HG03280 (cell line): Measurements from ENCODE around the gene TENM3.

Experiments used
- ATAC-seq: cut with Tn5 transposase; IDR thresholded peaks from one replicate; pipeline ENCODE4 v1.9.1; 2021; ENCODE audit warnings: mild to moderate bottlenecking, moderate library complexity; ENCODE audit not compliant: unreplicated experiment

The TENM3 gene

GRCh38 chr4:182705389-182705788 lies 462.2 kb downstream of the TENM3 start:
- ATAC-seq = no peak

DNA sequence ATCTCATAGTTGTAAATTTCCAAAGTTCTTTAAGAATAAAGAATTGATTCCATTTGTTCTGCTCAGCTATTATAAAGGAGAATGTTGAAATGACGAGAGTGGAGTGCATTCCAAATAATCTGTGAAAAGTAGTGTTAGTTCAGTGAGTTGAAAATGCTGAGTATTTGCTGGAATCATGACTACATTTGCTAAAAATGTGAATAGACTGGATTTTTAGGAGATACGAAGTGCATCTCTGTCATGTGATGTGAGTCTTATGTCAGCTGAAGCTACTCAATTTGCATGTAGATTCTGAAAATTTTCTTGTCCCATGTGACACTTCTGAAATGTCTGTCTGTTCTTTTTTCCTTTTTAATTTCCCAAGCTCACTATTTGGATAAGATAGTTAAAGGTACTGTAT lies 468.0 kb downstream of the TENM3 start:
- no peak for ATAC-seq

GRCh38 chr4:182715548-182715947 lies 472.3 kb downstream of the TENM3 start:
- ATAC-seq = no peak

GRCh38 chr4:182716192-182716591 lies 473.0 kb downstream of the TENM3 start:
- ATAC-seq = no peak

DNA sequence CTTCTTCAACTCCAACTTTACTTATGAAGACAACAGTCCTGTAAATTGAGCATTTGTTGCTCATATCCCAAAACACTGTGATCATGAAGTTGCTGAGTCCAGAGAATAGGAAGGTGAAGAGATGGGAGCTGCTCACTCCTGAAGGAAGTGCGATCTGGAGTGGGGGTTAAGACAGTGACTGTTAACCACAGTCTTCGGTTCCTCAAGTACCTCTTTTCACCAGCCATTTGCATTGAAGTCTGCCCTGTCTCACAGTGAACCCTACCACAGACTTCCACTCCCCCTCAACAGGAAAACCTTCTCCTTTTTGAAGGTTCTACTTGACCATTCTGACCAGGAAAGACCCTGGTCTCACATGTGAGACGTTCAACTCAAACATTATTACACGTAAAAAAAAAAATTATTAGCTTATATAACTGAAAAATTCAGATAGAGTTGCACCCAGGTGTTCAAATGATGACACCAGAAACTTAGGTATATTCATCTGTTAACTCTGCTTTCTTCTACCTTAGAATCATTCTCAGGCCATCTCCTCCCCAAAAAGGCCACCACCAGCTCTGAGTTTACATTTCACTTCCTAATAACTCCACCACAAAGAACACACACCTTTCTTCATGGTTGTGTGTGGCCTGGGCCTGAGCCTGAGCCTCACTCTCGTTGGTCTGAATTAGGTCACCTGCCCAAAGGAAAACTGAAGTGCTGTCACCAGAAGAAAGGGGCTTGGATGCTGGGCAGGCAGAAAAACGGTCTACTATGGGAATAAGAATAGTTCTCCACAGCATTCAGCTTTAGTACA lies 474.8 kb downstream of the TENM3 start:
- peak; percentile 74 for ATAC-seq

DNA sequence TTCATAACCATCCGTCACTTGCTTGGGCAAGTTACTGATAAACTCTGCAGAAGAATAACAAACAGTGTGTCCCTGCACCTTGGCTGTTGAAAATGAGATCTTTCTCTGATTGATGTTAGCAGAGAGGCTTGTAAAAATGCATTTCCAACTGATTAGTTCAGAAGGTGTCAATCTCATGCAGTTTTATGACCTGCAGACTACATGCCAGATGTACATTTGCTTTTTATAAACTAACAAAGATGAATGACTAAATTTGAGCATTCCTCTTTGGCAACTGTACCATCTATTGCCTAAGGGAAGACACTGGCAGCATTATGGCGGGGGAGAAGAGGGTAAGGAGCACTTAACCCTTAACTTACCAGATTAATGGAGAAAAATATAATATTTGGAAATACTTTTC lies 481.2 kb downstream of the TENM3 start:
- ATAC-seq = no peak

DNA sequence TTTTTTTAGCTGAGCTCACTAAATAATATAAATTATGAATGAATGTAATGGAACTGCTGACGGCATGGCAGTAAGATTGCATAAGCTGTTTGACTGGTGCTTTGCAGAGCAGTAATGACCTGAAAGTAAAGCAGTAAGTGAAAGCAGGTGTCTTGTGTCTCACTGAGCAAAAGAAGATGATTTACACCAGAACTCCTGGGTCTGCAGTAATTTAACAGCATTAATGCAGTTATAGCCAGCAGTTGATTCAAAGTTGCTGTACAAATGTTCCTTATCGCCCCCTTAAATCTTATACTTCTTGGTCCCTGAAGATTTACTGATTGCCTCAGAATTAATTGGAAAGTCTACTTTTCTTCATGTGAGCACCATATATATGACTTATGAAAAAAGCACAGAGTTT lies 486.3 kb downstream of the TENM3 start:
- no peak for ATAC-seq

- no peak for ATAC-seq
These were observed 487.6 kb downstream of the TENM3 start for GRCh38 chr4:182730791-182731190.

- ATAC-seq = no peak
These were observed 493.0 kb downstream of the TENM3 start for GRCh38 chr4:182736207-182736606.

DNA sequence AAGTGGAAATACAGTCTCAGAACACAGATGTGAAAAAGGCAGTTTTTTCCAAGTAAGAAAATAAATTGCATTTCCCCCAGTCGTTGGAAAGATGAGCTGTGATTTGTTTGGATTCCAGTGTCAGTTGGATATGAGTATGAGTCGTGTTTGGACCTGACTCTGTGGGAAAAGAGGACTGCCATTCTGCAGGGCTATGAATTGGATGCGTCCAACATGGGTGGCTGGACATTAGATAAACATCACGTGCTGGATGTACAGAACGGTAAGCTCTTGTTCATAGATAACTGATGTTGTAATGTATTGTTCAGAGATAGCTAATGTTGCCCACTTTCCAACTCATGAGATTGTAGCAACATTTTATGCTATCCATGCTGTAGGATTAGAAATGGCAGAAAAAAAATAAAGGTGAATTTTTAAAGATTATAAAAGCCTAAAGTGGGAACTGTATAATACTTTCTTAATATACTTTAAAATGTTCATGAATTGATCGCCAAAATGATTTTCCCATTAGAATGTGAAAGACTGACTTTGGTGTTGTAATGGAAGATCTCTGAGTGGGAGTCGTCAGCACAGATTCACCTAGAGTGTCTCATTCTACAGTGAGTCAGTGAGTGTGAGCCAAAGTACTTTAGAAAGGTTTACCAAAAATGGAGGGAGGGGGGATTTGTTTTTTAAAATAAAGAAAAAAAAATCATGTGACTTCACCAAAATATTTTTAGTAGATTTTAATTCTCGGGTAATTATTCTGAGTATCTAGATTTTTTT lies 495.3 kb downstream of the TENM3 start:
- no peak for ATAC-seq

DNA sequence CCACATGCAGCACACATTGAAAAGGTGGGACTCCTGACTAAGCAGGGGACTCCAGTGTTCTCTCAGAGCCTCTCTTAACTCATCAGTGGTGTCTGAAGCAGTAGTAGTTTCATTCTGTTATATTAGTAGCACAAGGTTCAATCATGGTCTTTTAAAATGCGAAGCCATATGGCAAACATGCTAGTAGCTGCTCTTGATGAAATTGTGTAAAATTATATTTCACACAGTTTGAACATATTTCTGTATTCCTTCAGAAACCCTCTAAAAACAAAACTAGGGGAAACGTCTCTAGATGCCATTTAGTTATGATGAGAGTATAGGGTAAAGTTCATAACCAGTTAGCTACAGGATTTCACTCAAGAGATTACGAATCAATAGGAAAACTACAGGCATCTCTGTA lies 497.1 kb downstream of the TENM3 start:
- no peak for ATAC-seq

GRCh38 chr4:182741054-182741453 lies 497.9 kb downstream of the TENM3 start:
- ATAC-seq = no peak

GRCh38 chr4:182741914-182742313 lies 498.7 kb downstream of the TENM3 start:
- no peak for ATAC-seq

- no peak for ATAC-seq
These were observed 500.6 kb downstream of the TENM3 start for GRCh38 chr4:182743815-182744214.

DNA sequence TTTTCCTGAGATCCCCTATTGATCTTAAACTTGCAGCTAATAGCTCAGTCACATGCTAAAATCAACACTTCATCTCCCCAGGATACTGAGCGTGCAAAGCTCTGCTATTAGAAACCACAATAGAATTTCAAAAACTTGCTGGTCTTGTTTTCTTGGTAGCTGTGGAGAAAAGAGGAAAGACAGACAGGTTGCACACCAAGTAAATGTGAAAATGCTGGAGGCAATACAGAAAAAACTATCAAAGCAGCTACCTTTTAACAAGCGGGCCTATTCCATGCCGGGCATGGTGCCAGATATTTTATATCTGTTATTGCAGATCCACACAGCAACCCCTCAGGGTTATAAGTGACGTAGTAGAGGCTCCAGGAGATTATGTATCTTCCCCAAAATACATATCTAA lies 502.0 kb downstream of the TENM3 start:
- ATAC-seq = no peak

DNA sequence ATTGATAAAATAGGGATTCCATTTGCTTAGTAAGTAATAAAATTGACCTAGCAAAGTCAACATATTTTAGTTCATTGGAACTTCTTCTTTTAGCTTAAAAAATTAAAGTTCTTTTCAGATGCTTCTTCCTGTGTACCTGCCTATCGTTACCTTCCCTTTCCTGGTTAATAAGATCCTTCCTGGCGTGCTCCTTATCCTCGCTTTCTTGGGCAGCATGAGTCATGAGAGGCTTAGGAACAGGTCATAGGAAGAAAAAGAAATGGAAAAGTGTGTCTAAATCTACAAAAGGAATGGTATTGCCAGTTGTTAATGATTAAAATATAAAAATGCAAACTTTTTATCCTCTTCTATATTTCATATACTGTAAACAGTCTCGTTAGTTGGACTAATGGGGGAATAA lies 503.7 kb downstream of the TENM3 start:
- no peak for ATAC-seq

DNA sequence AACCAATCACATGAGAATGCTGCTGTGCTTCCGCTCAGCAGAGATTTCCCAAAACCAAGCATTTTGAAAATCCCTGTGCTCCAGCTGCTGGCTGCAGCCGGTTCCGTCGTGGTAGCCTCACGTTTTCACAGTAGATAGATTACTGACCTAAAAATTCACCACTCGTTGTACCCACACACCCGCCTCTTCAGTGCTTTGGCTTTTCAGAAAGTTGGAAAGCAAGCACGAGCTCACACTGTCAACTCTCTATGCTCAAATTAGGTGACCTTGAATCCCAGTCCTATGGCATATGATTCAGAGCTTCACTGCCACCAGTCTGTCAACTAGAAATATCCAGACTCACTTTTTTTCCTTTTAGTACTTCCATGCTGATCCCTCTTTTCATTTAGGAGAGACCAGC lies 505.1 kb downstream of the TENM3 start:
- ATAC-seq = no peak

DNA sequence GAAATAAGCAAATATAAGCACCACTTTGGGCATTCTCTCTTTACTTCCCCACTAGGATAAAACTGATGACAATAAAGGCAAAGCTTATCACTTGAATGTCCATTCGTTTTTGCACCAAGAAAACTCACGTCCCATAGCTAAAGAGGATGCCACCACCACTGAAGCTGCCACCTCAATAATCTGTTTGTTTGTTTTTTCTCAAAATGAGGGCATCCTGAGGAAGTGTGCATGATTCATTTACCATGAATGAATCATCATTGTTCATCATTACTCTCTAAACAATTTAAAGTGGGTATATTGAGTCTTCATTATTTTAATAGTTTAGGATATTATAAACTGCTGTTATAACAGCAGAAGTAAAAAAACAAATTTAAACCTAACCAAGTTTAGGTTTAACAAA lies 505.7 kb downstream of the TENM3 start:
- ATAC-seq = no peak

- no peak for ATAC-seq
These were observed 506.5 kb downstream of the TENM3 start for GRCh38 chr4:182749667-182750167.

DNA sequence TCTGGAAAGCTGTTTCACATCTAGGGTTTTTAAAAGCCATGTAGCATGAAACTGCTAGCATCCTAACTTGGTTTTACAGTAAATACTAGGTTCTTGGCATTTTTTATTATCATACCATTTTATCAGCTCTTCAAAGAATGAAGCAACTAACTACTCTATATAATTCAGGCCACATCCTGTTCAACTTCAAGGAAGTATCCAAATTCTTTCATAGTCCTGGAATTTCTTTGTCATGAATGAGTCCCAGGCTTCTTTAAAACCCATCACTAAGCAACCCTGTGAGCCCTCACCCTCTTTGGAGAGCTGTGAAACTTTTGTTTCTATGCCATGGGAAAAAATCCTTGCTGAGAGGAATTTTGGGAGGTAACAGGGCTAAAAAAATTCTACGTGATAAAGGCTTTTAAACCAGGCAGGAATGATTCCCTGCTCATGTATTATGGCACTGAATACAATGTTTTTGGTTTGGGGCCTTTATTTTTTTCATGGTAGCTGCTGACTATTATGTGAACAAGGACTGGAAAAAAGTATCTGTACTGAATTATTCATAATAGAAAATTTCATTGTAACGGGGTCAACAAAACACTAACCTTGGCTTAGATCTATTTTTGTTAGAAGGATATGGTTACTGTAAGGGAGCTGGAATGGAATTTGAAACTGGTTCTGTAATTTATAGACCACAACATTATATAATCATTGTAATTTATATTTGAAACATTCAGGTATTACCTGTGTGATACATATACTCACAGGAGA lies 509.1 kb downstream of the TENM3 start:
- ATAC-seq = no peak

DNA sequence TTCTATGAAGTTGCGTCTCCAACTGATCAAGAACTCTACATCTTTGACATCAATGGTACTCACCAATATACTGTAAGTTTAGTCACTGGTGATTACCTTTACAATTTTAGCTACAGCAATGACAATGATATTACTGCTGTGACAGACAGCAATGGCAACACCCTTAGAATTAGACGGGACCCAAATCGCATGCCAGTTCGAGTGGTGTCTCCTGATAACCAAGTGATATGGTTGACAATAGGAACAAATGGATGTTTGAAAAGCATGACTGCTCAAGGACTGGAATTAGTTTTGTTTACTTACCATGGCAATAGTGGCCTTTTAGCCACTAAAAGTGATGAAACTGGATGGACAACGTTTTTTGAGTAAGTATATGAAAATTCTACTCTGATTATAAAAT lies 511.7 kb downstream of the TENM3 start:
- ATAC-seq = no peak
